Measurements from ENCODE around the gene MTCL1.

GRCh38 chr18:8704361-8705237 lies 757 bp upstream of the MTCL1 start:
- TF ChIP-seq SP1 (IDR thresholded peaks at IDR 0.05) (no peak), BHLHE40 (IDR thresholded peaks at IDR 0.05; ENCODE audit: borderline replicate concordance) (no peak), FOXK2 (IDR thresholded peaks at IDR 0.05) (no peak), NFRKB (IDR thresholded peaks at IDR 0.05) (no peak), FOXM1 (IDR thresholded peaks at IDR 0.05; ENCODE audit: borderline replicate concordance) (no peak), ELF4 (IDR thresholded peaks at IDR 0.05) (no peak), SUZ12 (IDR thresholded peaks at IDR 0.05) (no peak), TARDBP (IDR thresholded peaks at IDR 0.05) (no peak), PKNOX1 (IDR thresholded peaks at IDR 0.05) (no peak), FOXA1 (IDR thresholded peaks at IDR 0.05) (no peak)
